Stimulated activated CD4-positive, alpha-beta T cell treated with anti-CD3 and anti-CD28 coated beads, Interleukin-4, amount 100 ng/mL, for 24 hours (primary cell): ENCODE measurements around the gene FASTKD1.
"Not testable (repeated sequence)": the region's sequence is repeated elsewhere in the genome, so short reads cannot be mapped to it uniquely, and the experiment has no call there.

Experiments
- DNase-seq: peaks from one replicate; pipeline ENCODE4 v3.0.0-alpha.2; 2020

Gene FASTKD1

DNA sequence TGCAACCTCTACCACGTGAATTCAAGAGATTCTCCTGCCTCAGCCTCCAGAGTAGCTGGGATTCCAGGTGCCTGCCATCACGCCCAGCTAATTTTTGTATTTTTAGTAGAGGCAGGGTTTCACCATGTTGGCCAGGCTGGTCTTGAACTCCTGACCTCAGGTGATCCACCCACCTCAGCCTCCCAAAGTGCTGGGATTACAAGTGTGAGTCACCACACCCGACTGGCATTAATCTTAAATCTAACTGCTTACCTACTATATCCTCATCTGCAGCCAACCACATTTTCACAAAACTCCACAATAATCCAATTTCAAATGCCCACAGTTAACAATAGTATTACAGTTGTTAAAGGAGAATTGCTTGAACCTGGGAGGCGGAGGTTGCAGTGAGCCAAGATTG is 2.9 kb downstream of the FASTKD1 start:
- DNase-seq = not testable (repeated sequence)

DNA sequence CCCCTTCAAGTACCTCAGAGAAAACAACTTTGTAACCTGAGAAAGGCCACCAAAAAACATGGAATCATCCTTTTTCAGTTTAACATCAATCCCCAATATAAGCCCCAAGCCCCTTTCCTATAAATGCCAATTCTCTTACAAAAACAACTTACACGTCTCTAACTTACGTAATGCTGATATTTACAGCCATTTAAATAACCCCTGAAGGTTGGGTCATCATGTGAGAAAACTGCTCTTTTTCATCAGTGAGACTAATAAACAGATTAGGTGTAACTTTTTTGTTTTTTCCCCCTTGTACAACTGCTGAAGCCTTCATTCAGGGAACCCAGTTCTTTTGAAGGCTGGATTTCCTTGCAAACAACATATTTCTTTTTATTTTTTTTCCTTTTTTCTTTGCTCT is 3.7 kb downstream of the FASTKD1 start:
- DNase-seq = no peak

DNA sequence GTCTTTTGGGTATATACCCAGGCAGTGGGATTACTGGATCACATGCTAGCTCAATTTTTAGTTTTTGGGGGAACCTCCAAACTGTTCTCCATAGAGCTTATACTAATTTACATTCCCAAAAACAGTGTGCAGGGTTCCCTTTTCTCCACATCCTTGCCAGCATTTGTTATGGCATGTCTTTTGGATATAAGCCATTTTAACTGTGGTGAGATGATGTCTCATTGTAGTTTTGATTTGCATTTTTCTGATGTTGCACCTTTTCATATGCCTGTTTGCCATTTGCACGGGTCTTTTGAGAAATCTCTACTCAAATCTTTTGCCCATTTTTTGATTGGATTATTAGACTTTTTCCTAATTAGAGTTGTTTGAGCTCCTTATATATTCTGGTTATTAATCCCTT is 8.0 kb downstream of the FASTKD1 start:
- DNase-seq = no peak

DNA sequence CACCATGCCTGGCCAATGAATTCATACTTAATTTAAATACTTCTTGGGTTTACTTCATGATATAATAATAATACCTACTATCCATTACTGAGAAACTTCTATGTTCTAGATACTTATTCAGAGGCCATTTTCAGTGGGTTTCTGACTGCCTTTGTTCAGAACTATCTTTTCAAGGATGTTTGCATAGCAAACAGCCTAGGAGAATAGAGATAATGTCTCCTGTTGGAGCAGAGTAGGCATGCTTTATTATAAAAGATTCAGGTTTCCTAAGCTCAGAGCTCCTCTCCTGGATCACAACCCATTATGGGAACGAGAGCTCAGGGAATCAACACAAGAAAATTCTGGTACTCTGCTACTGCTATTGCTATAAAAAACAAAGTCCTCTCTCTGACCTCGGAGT is 11.1 kb downstream of the FASTKD1 start:
- DNase-seq = no peak

DNA sequence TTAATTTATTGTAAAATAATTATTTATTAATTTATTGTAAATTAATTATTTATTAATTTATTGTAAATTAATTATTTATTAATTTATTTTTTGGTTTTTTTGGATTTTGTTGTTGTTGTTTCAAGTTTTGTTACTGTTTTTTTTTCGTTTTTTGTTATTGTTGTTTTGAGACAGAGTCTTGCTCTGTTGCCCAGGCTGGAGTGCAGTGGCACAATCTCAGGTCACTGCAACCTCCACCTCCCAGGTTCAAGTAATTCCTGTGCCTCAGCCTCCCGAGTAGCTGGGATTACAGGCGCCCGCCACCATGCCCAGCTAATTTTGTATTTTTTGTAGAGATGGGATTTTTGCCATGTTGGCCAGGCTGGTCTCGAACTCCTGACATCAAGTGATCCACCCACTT is 11.6 kb downstream of the FASTKD1 start:
- DNase-seq = not testable (repeated sequence)

DNA sequence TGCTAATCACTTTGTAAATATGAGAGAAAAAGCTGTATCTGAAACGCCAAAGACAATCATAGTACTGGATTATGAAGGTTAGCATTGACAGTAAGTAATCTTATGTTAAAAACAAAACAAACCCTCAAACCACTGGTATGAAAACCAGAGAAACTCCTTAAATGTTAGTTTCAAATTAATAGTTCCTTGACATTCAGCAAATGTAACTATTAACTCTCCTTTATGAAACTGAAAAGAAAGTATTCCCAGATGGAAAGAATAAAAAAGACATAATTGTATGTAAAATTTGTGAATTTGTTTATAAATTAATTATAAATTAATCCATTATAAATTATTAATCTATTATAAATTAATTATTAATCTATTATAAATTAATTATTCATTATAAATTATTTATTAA is 12.3 kb downstream of the FASTKD1 start:
- no peak for DNase-seq

DNA sequence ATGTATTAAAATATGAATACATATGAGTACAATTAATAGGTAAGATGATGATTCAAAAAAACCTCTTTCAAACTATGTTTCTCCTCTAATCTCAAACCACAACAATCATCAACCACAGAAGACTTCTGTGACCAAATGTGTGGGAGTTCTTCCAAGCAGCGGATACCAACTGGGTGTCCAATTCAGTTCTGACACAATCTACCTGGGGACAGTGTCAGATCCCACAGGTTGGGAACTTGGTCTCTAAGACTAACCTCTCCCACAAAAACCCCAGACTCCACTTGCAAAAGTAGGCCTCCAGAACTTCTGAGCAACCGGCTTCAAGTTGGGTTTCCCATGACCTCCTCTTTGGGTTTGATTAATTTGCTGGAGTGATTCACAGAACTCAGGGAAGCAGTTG is 26.9 kb downstream of the FASTKD1 start:
- no peak for DNase-seq

DNA sequence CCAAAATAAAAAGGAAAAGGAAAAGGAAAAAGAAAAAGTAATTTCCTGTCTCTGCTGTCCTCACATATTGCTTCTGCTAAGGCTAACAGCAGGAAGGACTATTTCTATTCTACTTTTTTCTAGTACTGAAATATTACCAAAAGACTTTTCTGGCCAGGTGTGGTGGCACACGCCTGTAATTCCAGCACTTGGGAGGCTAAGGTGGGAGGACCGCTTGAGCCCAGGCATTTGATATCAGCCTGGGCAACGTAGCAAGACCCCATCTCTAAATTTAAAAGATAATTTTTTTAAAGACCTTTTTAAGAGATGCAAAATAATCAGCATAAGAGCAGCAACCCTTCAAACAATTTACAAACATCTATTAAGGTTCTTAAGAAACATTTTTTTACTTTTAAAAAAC is 31.2 kb downstream of the FASTKD1 start:
- DNase-seq = no peak

DNA sequence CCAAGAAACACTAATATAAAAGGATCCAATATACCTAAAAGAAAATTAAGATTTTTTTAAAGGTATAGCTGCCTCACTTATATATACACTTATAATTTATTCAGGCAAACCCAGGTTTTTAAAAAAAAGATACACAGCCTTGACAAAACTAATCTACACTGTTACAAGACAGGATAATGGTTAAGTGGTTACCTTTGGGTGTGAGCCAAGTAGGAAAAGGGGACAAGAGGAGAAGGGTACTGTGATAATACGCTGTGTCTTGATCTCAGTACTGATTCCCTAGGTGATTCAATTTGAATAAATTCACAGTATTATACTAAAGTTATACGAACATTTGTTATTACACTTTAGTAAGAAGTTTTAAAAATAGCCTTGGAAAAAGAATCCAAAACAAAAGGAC is 33.5 kb downstream of the FASTKD1 start:
- DNase-seq = no peak

DNA sequence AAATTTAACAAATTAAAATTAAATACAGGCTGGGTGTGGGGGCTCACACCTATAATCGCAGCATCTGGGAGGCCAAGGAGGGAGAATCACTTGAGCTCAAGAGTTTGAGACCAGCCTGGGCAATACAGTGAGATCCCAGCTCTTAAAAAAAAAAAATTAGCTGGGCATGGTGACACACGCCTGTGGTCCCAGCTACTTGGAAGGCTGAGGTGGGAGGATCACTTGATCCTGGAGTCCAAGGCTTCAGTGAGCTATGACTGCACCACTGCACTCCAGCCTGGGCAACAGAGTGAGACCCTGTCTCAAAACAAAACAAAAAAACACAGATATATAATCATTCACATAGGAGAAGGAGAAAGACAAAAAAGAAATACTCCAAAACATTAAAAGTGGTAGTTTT is 34.2 kb downstream of the FASTKD1 start:
- DNase-seq = not testable (repeated sequence)

DNA sequence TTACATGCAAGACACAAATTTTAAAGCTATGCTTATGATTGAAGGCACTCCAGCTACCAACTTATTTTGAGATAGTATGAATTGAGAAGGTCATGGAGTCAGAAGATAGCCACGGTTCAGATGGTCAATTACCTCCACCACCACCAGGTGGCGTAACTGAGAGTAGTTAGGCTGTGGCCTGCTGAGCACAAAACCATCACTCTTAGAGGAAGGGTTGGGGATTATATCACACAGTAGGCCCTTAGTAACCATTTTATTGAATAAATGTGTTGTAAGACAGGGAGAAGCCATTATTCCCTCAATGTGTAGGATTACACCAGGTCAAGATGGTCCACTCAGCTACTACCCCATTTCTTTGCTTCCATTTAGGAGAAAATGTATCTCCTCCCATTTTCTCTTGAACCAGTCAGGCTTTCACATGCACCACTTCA is 45.4 kb downstream of the FASTKD1 start:
- DNase-seq = peak; percentile 81

DNA sequence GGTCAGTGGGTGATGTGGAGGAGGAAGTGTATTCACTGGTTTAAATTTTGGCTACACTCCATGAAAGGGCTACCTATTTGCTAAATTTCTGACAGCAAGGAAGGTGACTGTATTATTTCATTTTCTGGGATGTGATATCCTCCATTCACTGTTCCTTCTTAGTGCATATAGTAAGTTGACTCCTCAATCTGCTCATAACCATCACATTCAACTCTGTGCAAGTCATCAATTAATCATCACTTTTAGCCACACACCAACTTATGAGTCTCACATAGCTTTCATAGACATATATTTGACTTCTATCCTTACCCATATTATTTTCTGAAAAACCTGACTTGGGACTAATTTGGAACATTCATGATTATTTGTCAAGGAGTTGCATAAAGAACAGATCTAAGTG is 47.2 kb downstream of the FASTKD1 start:
- no peak for DNase-seq

DNA sequence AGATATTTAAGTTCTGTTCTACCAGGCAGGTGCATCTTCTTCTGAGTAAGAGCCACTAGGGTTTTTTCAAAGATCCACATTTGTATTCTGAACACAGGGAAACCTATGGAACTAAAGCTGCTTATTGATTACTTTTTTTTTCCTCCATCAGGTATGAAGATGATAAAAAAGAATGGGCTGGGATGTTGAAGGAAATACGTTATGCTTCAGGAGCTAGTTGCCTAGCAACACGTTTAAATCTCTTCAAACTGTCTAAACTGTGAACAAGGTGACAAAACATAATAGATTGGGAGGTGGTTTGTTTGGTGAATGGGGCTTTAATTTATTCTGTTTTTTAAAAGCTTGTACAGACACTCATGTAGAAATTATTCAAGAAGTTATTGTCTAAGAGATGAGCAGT is 48.2 kb downstream of the FASTKD1 start:
- no peak for DNase-seq

DNA sequence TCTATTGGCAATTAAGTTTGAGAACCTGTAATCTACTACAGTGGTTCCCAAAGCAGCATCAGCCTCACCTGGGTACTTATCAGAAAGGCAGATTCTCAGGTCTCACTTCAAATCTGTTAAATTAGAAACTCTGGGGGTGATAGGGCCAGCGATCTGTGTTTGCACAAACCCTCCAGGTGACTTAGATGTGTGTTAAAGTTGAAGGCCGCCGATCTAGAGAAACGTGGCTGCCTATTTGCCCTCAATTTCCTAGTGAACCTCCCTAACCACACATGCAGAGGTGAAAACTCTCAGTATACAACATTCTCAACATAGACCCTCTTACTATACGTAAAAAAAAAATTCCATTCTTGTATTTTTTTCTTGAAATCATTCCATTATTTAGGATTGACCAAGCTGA is 50.0 kb downstream of the FASTKD1 start:
- no peak for DNase-seq

DNA sequence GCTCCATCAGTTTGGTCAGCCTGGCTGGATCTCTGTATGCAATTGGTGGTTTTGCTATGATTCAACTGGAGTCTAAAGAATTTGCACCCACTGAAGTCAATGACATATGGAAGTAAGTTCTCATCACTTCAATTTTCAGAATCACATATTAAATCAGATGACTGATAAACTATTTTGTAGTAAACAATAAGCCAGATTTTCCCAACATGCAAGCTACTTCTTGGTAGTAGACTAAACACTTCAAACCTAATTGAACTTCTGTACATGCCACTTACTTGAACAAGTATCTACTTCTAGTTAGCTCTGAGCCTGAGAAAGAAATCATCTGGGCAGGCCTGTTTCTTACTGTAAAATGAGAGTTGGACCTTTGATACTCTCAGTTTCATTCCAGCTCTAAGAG is 52.8 kb downstream of the FASTKD1 start:
- no peak for DNase-seq

DNA sequence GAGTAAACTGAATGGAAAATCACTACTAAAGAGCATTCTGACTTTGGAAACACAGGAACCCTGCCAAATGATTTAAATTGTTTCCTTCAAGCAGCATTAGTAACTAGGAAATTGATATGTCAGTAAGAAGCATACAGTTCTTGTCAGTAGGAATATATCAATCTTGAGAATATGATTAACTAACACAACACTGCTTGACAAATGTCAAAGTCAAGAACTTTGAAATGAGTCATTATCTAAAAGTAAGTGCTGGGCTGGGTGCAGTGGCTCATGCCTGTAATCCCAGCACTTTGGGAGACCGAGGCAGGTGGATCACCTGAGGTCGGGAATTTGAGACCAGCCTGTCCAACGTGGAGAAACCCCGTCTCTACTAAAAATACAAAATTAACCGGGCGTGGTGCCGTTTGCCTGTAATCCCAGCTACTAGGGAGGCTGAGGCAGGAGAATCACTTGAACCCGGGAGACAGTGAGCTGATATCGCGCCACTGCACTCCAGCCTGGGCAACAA is 57.1 kb downstream of the FASTKD1 start:
- DNase-seq = not testable (repeated sequence)

DNA sequence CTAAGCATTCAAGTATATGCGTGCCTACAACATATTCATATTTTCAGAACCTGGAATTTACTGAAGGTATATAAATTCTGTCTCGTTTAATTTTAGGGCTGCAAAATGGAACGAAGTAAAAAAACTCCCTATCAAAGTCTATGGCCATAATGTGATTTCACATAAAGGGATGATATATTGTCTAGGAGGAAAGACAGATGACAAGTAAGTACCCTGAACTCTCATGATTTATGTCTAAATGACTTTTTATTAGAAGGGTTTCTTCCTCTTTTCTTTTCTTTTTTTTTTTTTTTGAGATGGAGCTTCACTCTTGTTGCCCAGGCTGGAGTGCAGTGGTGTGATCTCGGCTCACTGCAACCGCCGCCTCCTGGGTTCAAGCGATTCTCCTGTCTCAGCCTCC is 58.9 kb downstream of the FASTKD1 start:
- DNase-seq = not testable (repeated sequence)

DNA sequence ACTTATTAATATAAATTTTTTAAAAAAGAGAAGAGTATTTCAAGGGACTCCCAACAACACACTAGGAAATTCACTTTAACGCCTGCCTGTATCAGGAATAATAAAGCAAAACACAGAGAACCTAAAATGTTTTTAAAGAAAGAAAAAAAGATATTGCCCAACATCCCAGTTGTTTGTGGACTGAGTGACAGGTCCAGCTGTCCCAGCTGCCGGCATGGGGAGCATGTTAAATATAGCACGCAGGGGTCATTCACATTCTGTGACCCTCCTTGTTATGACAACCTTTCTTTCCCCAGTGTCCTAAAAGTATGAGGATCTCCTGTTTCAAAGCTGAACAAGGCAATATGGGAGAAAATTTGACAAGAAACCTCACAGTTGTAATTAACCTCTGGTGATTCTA is 59.7 kb downstream of the FASTKD1 start:
- DNase-seq = no peak

DNA sequence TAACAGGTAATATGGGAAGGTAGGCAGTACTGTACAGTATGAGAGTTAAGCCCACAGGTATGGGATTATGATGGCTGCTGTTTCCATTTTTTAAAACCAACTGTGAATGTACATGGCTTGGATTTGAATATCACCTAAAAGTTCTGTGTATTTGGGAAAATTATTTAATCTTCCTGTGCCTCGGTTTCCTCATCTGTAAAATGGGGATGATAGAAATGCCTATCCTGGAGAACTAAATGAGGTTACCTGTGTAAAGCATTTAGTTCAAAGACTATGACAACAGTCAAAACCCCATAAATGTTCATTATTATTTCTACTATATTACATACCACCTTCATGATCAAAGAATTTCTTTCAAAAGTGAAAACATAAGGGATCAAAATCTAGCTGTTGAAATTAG is 60.6 kb downstream of the FASTKD1 start:
- no peak for DNase-seq

DNA sequence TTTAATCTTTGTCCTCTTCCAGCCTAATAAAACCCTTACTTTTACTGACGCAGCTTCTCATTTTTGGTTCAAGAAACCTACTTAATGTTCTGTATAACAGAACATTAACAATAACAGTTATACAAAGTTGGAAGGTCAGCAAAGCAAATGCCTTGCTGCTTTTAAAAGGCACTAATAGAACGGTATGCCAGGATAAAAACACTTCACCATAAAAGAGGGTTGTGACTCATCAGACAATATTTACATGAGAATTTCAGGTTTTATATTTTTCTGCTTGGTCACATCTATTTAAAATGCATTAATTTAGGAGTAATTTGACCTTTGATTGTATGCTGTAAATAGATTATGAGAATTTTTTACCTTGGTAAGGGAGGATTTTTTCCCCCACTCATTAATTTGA is 61.1 kb downstream of the FASTKD1 start:
- no peak for DNase-seq

DNA sequence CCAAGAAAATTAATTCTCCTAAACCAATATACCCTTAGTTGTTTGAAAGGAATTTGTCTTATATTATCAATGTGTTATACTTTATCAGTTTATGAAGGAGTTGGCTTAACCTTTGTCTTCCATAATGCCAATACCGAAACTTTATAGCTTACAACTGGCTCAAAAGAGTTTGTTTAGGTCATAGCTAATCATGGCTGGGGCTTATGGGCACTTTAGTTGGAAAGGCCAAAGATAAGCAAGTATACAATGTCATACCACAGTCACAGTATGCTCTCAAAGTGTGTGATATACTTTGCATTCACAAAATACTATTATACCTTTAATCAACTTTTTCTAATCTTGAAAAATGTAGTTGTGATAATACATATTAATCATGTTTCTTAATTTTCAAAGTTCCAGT is 61.8 kb downstream of the FASTKD1 start:
- no peak for DNase-seq

DNA sequence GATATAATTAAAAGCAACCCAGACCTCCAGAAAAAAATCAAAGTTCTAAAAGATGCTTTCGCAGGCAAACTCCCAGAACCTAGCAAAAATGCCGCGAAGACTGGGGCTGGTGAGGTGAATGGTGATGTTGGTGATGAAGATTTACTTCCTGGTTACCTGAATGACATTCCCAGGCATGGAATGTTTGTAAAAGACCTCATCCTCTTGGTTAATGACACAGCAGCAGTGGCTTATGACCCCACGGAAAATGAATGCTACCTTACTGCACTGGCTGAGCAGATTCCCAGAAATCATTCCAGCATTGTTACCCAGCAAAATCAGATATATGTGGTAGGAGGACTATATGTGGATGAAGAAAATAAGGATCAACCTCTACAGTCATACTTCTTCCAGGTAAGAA is 63.2 kb downstream of the FASTKD1 start:
- DNase-seq = no peak

DNA sequence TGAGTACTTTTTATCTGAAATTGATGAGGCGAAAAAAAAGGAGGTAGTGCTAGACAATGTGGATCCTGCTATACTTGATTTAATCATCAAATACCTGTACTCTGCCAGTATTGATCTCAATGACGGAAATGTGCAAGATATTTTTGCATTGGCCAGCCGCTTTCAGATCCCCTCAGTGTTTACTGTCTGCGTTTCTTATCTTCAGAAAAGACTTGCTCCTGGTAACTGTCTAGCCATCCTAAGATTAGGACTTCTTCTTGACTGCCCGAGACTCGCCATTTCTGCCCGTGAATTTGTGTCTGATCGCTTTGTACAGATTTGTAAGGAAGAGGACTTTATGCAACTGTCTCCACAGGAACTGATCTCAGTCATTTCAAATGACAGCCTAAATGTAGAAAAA is 63.7 kb downstream of the FASTKD1 start:
- no peak for DNase-seq

DNA sequence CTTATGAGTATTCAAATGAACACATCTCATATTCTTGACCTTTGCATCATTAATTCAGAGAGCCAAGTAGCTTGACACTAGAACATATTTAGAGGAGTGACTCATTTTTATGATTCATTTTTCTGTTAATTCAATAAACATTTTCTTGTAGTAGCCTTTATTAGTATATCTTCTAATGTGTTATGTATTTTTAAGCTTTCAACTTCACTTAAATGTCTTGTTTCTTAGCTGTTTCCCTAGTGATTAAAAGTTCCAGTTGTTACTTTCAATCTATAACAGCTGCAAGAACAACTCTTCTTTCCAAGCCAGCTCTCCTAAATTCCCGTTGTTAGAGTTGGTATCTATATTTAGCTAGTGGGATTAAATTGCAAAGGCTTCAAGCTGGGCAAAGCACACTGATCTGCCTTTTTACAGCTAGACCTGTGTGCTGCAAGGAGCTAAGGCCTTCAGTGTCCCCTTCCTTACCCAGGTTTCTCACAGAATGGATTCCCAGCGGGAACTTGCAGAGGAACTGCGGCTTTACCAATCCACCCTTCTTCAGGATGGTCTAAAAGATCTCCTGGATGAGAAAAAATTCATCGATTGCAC is 64.3 kb downstream of the FASTKD1 start, which contains the start of gene KLHL41:
TSS of gene KLHL41 (plus strand) at position 405 of the 588 bp plus-strand sequence. CDS start at position 482, 77 bp downstream.
- no peak for DNase-seq

DNA sequence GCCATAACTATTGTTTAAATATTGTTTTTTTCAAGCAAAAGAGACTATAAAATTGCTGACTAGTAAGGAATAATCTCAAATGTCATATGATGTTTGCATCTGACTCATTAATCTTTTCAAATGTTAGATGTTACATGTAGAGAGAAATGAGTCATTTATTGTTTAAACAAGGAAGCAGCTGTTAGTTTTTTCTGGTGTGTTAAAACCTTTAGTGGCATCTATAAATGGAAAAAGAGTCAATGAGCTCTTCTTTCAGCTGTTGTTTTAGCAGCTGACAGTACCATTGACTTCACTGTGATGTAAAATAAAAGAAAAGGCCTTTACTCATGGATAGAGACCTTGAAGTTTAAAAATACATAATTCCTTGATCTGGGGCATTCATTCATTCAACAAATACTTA is 66.0 kb downstream of the FASTKD1 start:
- DNase-seq = no peak
